Stomach (tissue), 9 donors: Measurements from ENCODE around the gene ENDOD1. TPM values are rescaled to one million over a fixed set of nuclear protein-coding genes. Genes with fewer than 3 reads are reported as not detected.
"Not testable (repeated sequence)": the region's sequence is repeated elsewhere in the genome, so short reads cannot be mapped to it uniquely, and the experiment has no call there.

Source experiments
- DNase-seq, 2 donors: peaks; one replicate each; pipeline versions ENCODE4 v3.0.0 to v3.0.0-alpha.2; 2013 to 2019
- H3K27ac ChIP-seq, 5 donors: fragments of 200-600 bp in 4 of 5; sonication (generic) in 4 of 5; one replicate each; pipeline ENCODE4 v1.5.1; 2013 to 2019; ENCODE audit warnings: mild to moderate bottlenecking in 1 of 5, moderate library complexity in 1 of 5
- H3K27me3 ChIP-seq, 3 donors: fragments of 200-600 bp; sonication (generic); one replicate each; pipeline ENCODE4 v1.5.1; 2017 to 2019; ENCODE audit warnings: mixed run types in 1 of 3
- H3K36me3 ChIP-seq, 4 donors: fragments of 200-600 bp; sonication (generic); 1 replicate in 3 of 4; 2 replicates in 1 of 4; pipeline ENCODE4 v1.5.1; 2016 to 2019
- H3K4me1 ChIP-seq, 4 donors: fragments of 200-600 bp; sonication (generic); one replicate each; pipeline ENCODE4 v1.5.1; 2016 to 2019
- H3K4me3 ChIP-seq, 4 donors: fragments of 200-600 bp; sonication (generic) in 3 of 4; one replicate each; pipeline ENCODE4 v1.5.1; 2016 to 2019; ENCODE audit warnings: mild to moderate bottlenecking in 1 of 4
- H3K9me3 ChIP-seq, 4 donors: fragments of 200-600 bp; sonication (generic); one replicate each; pipeline ENCODE4 v1.5.1; 2016 to 2019
- CTCF ChIP-seq, 7 experiments: fragments of 450-650 bp in 4 of 7; fragments of 200-600 bp in 3 of 7; sonication (generic) in 3 of 7; IDR thresholded peaks; one replicate each; pipeline ENCODE4 v1.5.1; 2016 to 2019; ENCODE audit warnings: antibody characterized with exemption in 7 of 7, control low read depth in 2 of 7, mild to moderate bottlenecking in 1 of 7
- EP300 ChIP-seq: sonication (generic); formaldehyde crosslinking; IDR thresholded peaks from one replicate; pipeline ENCODE4 v1.6.1; 2017; ENCODE audit warnings: antibody characterized with exemption
- POLR2A ChIP-seq, 4 donors: fragments of 450-650 bp; IDR thresholded peaks; one replicate each; pipeline ENCODE4 v1.6.1; 2016; ENCODE audit warnings: antibody characterized with exemption in 4 of 4, control low read depth in 2 of 4, mild to moderate bottlenecking in 1 of 4, moderate library complexity in 1 of 4
- POLR2AphosphoS5 ChIP-seq, 3 donors: sonication (generic); formaldehyde crosslinking; IDR thresholded peaks; one replicate each; pipeline ENCODE4 v1.6.1; 2016; ENCODE audit warnings: antibody characterized with exemption in 3 of 3
- WGBS, 5 donors: extraction: QIAGEN DNeasy Blood & Tissue Kit in 3 of 5; methylation state at CpG; one replicate each; pipeline versions ENCODE4 v1.1.5 to v1.1.7; 2013 to 2018; 5-methylcytosine and 5-hydroxymethylcytosine counted together
- intact Hi-C: fragments of 100-400 bp; cut with DNase I; formaldehyde crosslinking; loops from one replicate; pipeline ENCODE4 v1.15.1; 2023; ENCODE audit warnings: low total_unique reads
- polyA plus RNA-seq, 3 donors: library from polyadenylated mRNA; stranded (reverse); fragments of 200-250 nt; gene quantifications; one replicate each; pipeline ENCODE4 v1.2.3, GENCODE V29; 2013
- total RNA-seq, 5 donors: library from RNA; depleted of rRNA; stranded (reverse); fragments of >200 nt; gene quantifications; one replicate each; pipeline versions ENCODE4 v1.1.0 to v1.2.3, GENCODE V29; 2014 to 2016
- donor health status: healthy with polysubstance abuse.
- donor health status: Bipolar disorder and iron deficiency.
- donor health status: healthy.

ENDOD1 gene
- total and polyA plus RNA-seq, 8 donors, result 2.4 to 32.2 (median 14.9) TPM

- Histone ChIP-seq H3K4me1 (peaks cover 0 to 12% (median 5%) of the 10 kb centered on the region in 4 donors), H3K4me3 (no peak overlapping the region), H3K27me3 (no peaks in the 10 kb centered on the region), H3K27ac (no peak overlapping the region), H3K36me3 (peaks cover 0 to 13% (median 3%) of the 10 kb centered on the region in 4 donors), H3K9me3 (no peaks in the 10 kb centered on the region)
- no peak for TF ChIP-seq CTCF (IDR thresholded peaks at IDR 0.05)
- no peak for TF ChIP-seq EP300
- no peak for TF ChIP-seq POLR2AphosphoS5 (IDR thresholded peaks at IDR 0.05)
- no peak for TF ChIP-seq POLR2A (IDR thresholded peaks at IDR 0.05)
- intact Hi-C loops, result no loop called here
- peak in 1 of 2 donors; percentile 62 for DNase-seq
- 27 to 73% (median 48%) methylated on average over 3 to 6 of the region's 6 CpGs for WGBS, 5 donors
Measured at GRCh38 chr11:95135155-95135554, 45.5 kb downstream of the ENDOD1 start.

- Histone ChIP-seq H3K36me3 (peaks cover 0 to 13% (median 3%) of the 10 kb centered on the region in 4 donors), H3K27ac (no peak overlapping the region), H3K9me3 (no peaks in the 10 kb centered on the region), H3K4me1 (peaks cover 0 to 12% (median 5%) of the 10 kb centered on the region in 4 donors), H3K27me3 (peaks cover 0 to under 1% (median 0%) of the 10 kb centered on the region in 3 donors), H3K4me3 (no peak overlapping the region)
- intact Hi-C loops, result no loop called here
- TF ChIP-seq EP300, result no peak
- TF ChIP-seq CTCF (IDR thresholded peaks at IDR 0.05), result no peak
- TF ChIP-seq POLR2AphosphoS5 (IDR thresholded peaks at IDR 0.05), result no peak
- TF ChIP-seq POLR2A (IDR thresholded peaks at IDR 0.05), result no peak
- no peak for DNase-seq
- 88 to 96% (median 91%) methylated on average over 2 of the region's 2 CpGs for WGBS, 5 donors
Measured at GRCh38 chr11:95135880-95136279, 46.2 kb downstream of the ENDOD1 start.

GRCh38 chr11:95136747-95137146 is 47.1 kb downstream of the ENDOD1 start:
- H3K9me3 ChIP-seq, H3K27me3 ChIP-seq, H3K36me3 ChIP-seq, H3K27ac ChIP-seq, intact Hi-C loops, H3K4me3 ChIP-seq, DNase-seq: not testable (repeated sequence)
- 87 to 100% (median 94%) methylated on average over 4 of the region's 4 CpGs for WGBS, 5 donors
- H3K4me1 ChIP-seq, result peaks cover 0 to 12% (median 5%) of the 10 kb centered on the region in 4 donors

- H3K27ac ChIP-seq, result no peak overlapping the region
- H3K27me3 ChIP-seq, result peaks cover 0 to 4% (median 0%) of the 10 kb centered on the region in 3 donors
- intact Hi-C loops, result no loop called here
- no peak overlapping the region for H3K4me3 ChIP-seq
- peaks cover 0 to 3% (median under 1%) of the 10 kb centered on the region in 4 donors for H3K36me3 ChIP-seq
- TF ChIP-seq CTCF (IDR thresholded peaks at IDR 0.05), result no peak
- no peak for TF ChIP-seq POLR2AphosphoS5 (IDR thresholded peaks at IDR 0.05)
- no peak for TF ChIP-seq POLR2A (IDR thresholded peaks at IDR 0.05)
- TF ChIP-seq EP300, result no peak
- no peak for DNase-seq
- peaks cover 0 to 12% (median 5%) of the 10 kb centered on the region in 4 donors for H3K4me1 ChIP-seq
- no peaks in the 10 kb centered on the region for H3K9me3 ChIP-seq
Measured at GRCh38 chr11:95137299-95137698, 47.7 kb downstream of the ENDOD1 start.

- H3K27me3 ChIP-seq, result peaks cover 0 to 4% (median 0%) of the 10 kb centered on the region in 3 donors
- no peaks in the 10 kb centered on the region for H3K9me3 ChIP-seq
- no peak overlapping the region for H3K27ac ChIP-seq
- intact Hi-C loops, result no loop called here
- H3K4me3 ChIP-seq, result no peak overlapping the region
- peaks cover 0 to 12% (median 5%) of the 10 kb centered on the region in 4 donors for H3K4me1 ChIP-seq
- 14 to 23% (median 20%) methylated on average over 2 of the region's 2 CpGs for WGBS, 5 donors
- peak in 1 of 2 donors; percentile 47 for DNase-seq
- peak in 2 of 7 experiments; percentile 7 to 18 for TF ChIP-seq CTCF (IDR thresholded peaks at IDR 0.05)
- no peak for TF ChIP-seq EP300
- no peak for TF ChIP-seq POLR2A (IDR thresholded peaks at IDR 0.05)
- H3K36me3 ChIP-seq, result no peaks in the 10 kb centered on the region
Measured at GRCh38 chr11:95138448-95138847, 48.8 kb downstream of the ENDOD1 start.
